Measurements from ENCODE around the gene MRPL37. TPM values are rescaled to one million over a fixed set of nuclear protein-coding genes. Genes with fewer than 3 reads are reported as not detected.

The MRPL37 gene
- total RNA-seq, 1 donor from 2014 or later = 64.1 TPM

DNA sequence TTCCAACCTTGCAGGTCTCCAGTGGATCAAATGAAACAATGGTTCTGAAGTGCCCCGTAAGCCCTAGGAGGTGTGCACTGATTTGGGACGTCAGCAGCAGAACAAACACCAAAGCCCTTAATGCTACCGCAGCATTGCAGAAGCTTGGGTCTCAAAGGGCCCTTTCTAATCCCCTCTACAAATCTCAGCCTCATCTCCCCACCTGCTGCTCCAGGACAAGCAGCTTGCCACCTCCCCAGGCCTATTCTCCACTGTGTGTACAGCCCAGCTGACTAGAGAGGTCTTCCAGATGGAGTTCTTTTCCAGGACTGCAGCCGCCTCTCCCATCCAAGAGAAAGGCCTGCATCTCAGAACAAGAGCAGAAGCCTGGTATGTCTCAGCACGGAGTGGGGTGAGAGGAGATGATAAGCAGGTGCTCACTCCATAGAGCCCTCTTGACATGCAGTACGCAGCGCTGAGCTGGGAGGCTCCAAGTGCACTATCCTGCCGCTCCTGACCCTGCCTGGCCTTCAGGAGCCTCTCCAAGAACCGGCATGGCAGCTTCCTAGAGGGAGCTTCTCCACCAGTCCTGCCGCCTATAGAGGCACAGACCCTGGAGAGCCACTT lies 46.3 kb downstream of the MRPL37 start:
- Mint-ChIP-seq H3K27ac (no peak overlapping the region), H3K4me1 (no peaks in the 10 kb centered on the region), H3K27me3 (no peaks in the 10 kb centered on the region), H3K36me3 (ENCODE audit: low read depth) (peaks cover 5% of the 10 kb centered on the region), H3K4me3 (no peak overlapping the region), H3K9me3 (no peaks in the 10 kb centered on the region)
- DNase-seq (no peak), ATAC-seq (ENCODE audit: low read depth) (no peak)
- ChIA-PET POLR2A (no interaction called here), CTCF (no interaction called here)
- intact Hi-C loops (cut with micrococcal nuclease) = no loop called here
- TF ChIP-seq, protein P1, sequence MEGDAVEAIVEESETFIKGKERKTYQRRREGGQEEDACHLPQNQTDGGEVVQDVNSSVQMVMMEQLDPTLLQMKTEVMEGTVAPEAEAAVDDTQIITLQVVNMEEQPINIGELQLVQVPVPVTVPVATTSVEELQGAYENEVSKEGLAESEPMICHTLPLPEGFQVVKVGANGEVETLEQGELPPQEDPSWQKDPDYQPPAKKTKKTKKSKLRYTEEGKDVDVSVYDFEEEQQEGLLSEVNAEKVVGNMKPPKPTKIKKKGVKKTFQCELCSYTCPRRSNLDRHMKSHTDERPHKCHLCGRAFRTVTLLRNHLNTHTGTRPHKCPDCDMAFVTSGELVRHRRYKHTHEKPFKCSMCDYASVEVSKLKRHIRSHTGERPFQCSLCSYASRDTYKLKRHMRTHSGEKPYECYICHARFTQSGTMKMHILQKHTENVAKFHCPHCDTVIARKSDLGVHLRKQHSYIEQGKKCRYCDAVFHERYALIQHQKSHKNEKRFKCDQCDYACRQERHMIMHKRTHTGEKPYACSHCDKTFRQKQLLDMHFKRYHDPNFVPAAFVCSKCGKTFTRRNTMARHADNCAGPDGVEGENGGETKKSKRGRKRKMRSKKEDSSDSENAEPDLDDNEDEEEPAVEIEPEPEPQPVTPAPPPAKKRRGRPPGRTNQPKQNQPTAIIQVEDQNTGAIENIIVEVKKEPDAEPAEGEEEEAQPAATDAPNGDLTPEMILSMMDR (IDR thresholded peaks at IDR 0.05) = no peak

DNA sequence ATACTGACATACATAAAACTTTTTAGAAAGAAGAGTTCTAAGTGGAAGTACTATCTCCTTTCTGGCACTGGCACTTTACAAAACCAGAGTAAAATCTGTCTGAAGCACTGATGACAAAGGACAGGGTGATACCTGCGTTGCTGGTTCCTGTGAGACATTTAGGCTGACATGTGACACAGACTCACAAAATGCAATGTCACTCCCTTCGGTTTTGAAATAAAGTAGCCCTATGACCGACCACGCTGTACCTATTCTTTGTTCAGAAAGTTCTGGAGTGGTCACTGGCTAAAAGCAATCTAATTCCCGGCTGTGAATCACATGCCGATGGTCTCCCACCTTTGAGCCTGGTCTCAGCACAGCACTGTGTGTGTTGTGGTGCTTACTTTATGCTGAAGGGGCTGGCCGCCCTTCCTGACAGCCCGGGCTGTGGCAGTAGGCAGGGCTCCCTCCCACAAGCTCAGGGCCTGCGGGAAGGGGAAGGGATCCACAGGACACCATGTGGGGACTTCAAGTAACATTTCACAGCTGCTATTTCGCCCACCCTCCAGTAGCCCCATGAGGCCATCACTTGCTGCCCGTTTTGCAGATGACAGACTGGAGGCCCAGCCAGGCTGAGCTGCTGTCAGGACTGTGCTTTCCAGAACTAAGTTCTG lies 48.0 kb downstream of the MRPL37 start:
- ATAC-seq (ENCODE audit: low read depth) (no peak), DNase-seq (no peak)
- intact Hi-C loops (cut with micrococcal nuclease) = no loop called here
- H3K36me3 Mint-ChIP-seq (ENCODE audit: low read depth) = peaks cover 5% of the 10 kb centered on the region
- POLR2A ChIA-PET = no interaction called here
- H3K27me3 Mint-ChIP-seq = no peaks in the 10 kb centered on the region
- H3K4me1 Mint-ChIP-seq = no peaks in the 10 kb centered on the region
- CTCF ChIA-PET = no interaction called here
- TF ChIP-seq, protein P1 (IDR thresholded peaks at IDR 0.05) = no peak
- H3K27ac Mint-ChIP-seq = no peak overlapping the region
- no peaks in the 10 kb centered on the region for H3K9me3 Mint-ChIP-seq
- H3K4me3 Mint-ChIP-seq = no peak overlapping the region

- H3K27ac Mint-ChIP-seq = no peak overlapping the region
- POLR2A ChIA-PET = no interaction called here
- H3K36me3 Mint-ChIP-seq (ENCODE audit: low read depth) = peaks cover 3% of the 10 kb centered on the region
- ATAC-seq (ENCODE audit: low read depth) = no peak
- intact Hi-C loops (cut with micrococcal nuclease) = no loop called here
- H3K4me3 Mint-ChIP-seq = no peak overlapping the region
- no peaks in the 10 kb centered on the region for H3K9me3 Mint-ChIP-seq
- CTCF ChIA-PET = no interaction called here
- no peaks in the 10 kb centered on the region for H3K27me3 Mint-ChIP-seq
- no peak for DNase-seq
- TF ChIP-seq, protein P1 (IDR thresholded peaks at IDR 0.05) = no peak
- H3K4me1 Mint-ChIP-seq = no peaks in the 10 kb centered on the region
Observed at GRCh38 chr1:54248966-54249365, 49.0 kb downstream of the MRPL37 start.

GRCh38 chr1:54249819-54250435 lies 50.0 kb downstream of the MRPL37 start:
- POLR2A ChIA-PET = no interaction called here
- no peak for DNase-seq
- Mint-ChIP-seq H3K9me3 (no peaks in the 10 kb centered on the region), H3K27ac (no peak overlapping the region), H3K27me3 (no peaks in the 10 kb centered on the region), H3K4me1 (no peaks in the 10 kb centered on the region), H3K36me3 (ENCODE audit: low read depth) (peaks cover 3% of the 10 kb centered on the region), H3K4me3 (no peak overlapping the region)
- CTCF ChIA-PET = no interaction called here
- no peak for ATAC-seq (ENCODE audit: low read depth)
- TF ChIP-seq, protein P1 (IDR thresholded peaks at IDR 0.05) = no peak
- intact Hi-C loops (cut with micrococcal nuclease) = no loop called here

GRCh38 chr1:54250670-54251069 lies 50.7 kb downstream of the MRPL37 start:
- ATAC-seq (ENCODE audit: low read depth) = no peak
- peaks cover 3% of the 10 kb centered on the region for H3K36me3 Mint-ChIP-seq (ENCODE audit: low read depth)
- H3K27ac Mint-ChIP-seq = no peak overlapping the region
- no peak overlapping the region for H3K4me3 Mint-ChIP-seq
- intact Hi-C loops (cut with micrococcal nuclease) = no loop called here
- POLR2A ChIA-PET = interaction anchor here (0.6 kb wide), 1 partner anchor 156 kb away, joined by 3 read pairs; no protein-coding TSS in a partner anchor
- CTCF ChIA-PET = no interaction called here
- no peaks in the 10 kb centered on the region for H3K9me3 Mint-ChIP-seq
- no peaks in the 10 kb centered on the region for H3K27me3 Mint-ChIP-seq
- DNase-seq = no peak
- no peaks in the 10 kb centered on the region for H3K4me1 Mint-ChIP-seq
- TF ChIP-seq, protein P1 (IDR thresholded peaks at IDR 0.05) = no peak

Data from activated B cell treated with CpG ODN at 0.5 μM for 24 hours (primary cell).